GM18517 (cell line): Measurements from ENCODE around the gene CRAMP1.
"Not testable (repeated sequence)": the region's sequence is repeated elsewhere in the genome, so short reads cannot be mapped to it uniquely, and the experiment has no call there.

ENCODE experiments used
- ATAC-seq: cut with Tn5 transposase; IDR thresholded peaks from one replicate; pipeline ENCODE4 v1.9.1; 2021; ENCODE audit warnings: mild to moderate bottlenecking, moderate library complexity; ENCODE audit not compliant: unreplicated experiment

Gene CRAMP1

GRCh38 chr16:1612320-1613111, at the start of gene CRAMP1:
Gene CRAMP1 (plus strand): TSS chr16:1612360. CDS start chr16:1614640, 2,280 bp downstream.
- no peak for ATAC-seq

GRCh38 chr16:1563786-1564185, 48.4 kb upstream of the CRAMP1 start:
- ATAC-seq: no peak

GRCh38 chr16:1564325-1564724, 47.8 kb upstream of the CRAMP1 start:
- ATAC-seq: no peak

- no peak for ATAC-seq
Observed at GRCh38 chr16:1565083-1565805, 46.9 kb upstream of the CRAMP1 start.

GRCh38 chr16:1567988-1568387, 44.2 kb upstream of the CRAMP1 start:
- no peak for ATAC-seq

GRCh38 chr16:1571012-1571671, 41.0 kb upstream of the CRAMP1 start:
- ATAC-seq: no peak

GRCh38 chr16:1572673-1573072, 39.5 kb upstream of the CRAMP1 start:
- no peak for ATAC-seq

- no peak for ATAC-seq
Observed at GRCh38 chr16:1573301-1573700, 38.9 kb upstream of the CRAMP1 start.

GRCh38 chr16:1575578-1575977, 36.6 kb upstream of the CRAMP1 start:
- no peak for ATAC-seq

- ATAC-seq: no peak
Observed at GRCh38 chr16:1579214-1579613, 32.9 kb upstream of the CRAMP1 start.

- no peak for ATAC-seq
Observed at GRCh38 chr16:1580256-1580655, 31.9 kb upstream of the CRAMP1 start.

- ATAC-seq: no peak
Observed at GRCh38 chr16:1580956-1581355, 31.2 kb upstream of the CRAMP1 start.

GRCh38 chr16:1581804-1582203, 30.4 kb upstream of the CRAMP1 start:
- no peak for ATAC-seq

- ATAC-seq: no peak
Observed at GRCh38 chr16:1583180-1583579, 29.0 kb upstream of the CRAMP1 start.

GRCh38 chr16:1584926-1585484, 27.2 kb upstream of the CRAMP1 start:
- no peak for ATAC-seq

GRCh38 chr16:1590366-1590765, 21.8 kb upstream of the CRAMP1 start:
- no peak for ATAC-seq

- no peak for ATAC-seq
Observed at GRCh38 chr16:1590930-1591705, 21.0 kb upstream of the CRAMP1 start.

- ATAC-seq: no peak
Observed at GRCh38 chr16:1592446-1592845, 19.7 kb upstream of the CRAMP1 start.

GRCh38 chr16:1595511-1595910, 16.6 kb upstream of the CRAMP1 start:
- ATAC-seq: not testable (repeated sequence)

- no peak for ATAC-seq
Observed at GRCh38 chr16:1596516-1596915, 15.6 kb upstream of the CRAMP1 start.

- ATAC-seq: no peak
Observed at GRCh38 chr16:1597154-1597553, 15.0 kb upstream of the CRAMP1 start.
